ACC112 (cell line): Measurements from ENCODE around the gene TERT.

Experiments
- H2AFZ ChIP-seq: fragments of 200-600 bp; sonication (generic); one replicate; pipeline ENCODE4 v1.6.0; 2017; ENCODE audit warnings: antibody characterized with exemption, low read length; ENCODE audit not compliant: unreplicated experiment
- H3K27ac ChIP-seq: fragments of 200-600 bp; sonication (generic); 2 replicates; pipeline ENCODE4 v1.5.1; 2014; ENCODE audit warnings: low read depth, mild to moderate bottlenecking, antibody characterized with exemption, low read length, moderate library complexity
- H3K27me3 ChIP-seq: fragments of 200-600 bp; sonication (generic); 2 replicates; pipeline ENCODE4 v1.6.1; 2014; ENCODE audit warnings: mild to moderate bottlenecking, antibody characterized with exemption, low read length, moderate library complexity, mixed read lengths; ENCODE audit not compliant: insufficient read depth
- H3K36me3 ChIP-seq: fragments of 200-600 bp; sonication (generic); 2 replicates; pipeline ENCODE4 v1.6.1; 2016; ENCODE audit warnings: mild to moderate bottlenecking, antibody characterized with exemption, low read length, moderate library complexity, mixed read lengths; ENCODE audit not compliant: insufficient read depth
- H3K4me1 ChIP-seq: fragments of 200-600 bp; sonication (generic); one replicate; pipeline ENCODE4 v1.6.1; 2016; ENCODE audit warnings: low read length, mixed read lengths; ENCODE audit not compliant: insufficient read depth, unreplicated experiment, control insufficient read depth
- H3K4me3 ChIP-seq: fragments of 200-600 bp; sonication (generic); 2 replicates; pipeline ENCODE4 v1.5.1; 2014; ENCODE audit warnings: mild to moderate bottlenecking, low read depth, low read length
- H3K79me2 ChIP-seq: fragments of 200-600 bp; sonication (generic); one replicate; pipeline ENCODE4 v1.6.0; 2016; ENCODE audit warnings: low read length; ENCODE audit not compliant: control insufficient read depth, unreplicated experiment, insufficient read depth

TERT gene

GRCh38 chr5:1266791-1267190 is 28.1 kb downstream of the TERT start:
- H3K27me3 ChIP-seq = no peaks in the 10 kb centered on the region
- no peaks in the 10 kb centered on the region for H3K4me1 ChIP-seq
- no peak overlapping the region for H3K4me3 ChIP-seq
- H3K79me2 ChIP-seq = no peaks in the 10 kb centered on the region
- H3K36me3 ChIP-seq = no peaks in the 10 kb centered on the region
- no peak overlapping the region for H2AFZ ChIP-seq
- H3K27ac ChIP-seq = no peak overlapping the region

GRCh38 chr5:1265461-1266455 is 29.1 kb downstream of the TERT start:
- no peaks in the 10 kb centered on the region for H3K27me3 ChIP-seq
- H3K4me1 ChIP-seq = no peaks in the 10 kb centered on the region
- H3K36me3 ChIP-seq = no peaks in the 10 kb centered on the region
- no peak overlapping the region for H3K27ac ChIP-seq
- no peaks in the 10 kb centered on the region for H3K79me2 ChIP-seq
- no peak overlapping the region for H3K4me3 ChIP-seq
- H2AFZ ChIP-seq = no peak overlapping the region

GRCh38 chr5:1265026-1265425 is 29.8 kb downstream of the TERT start:
- no peak overlapping the region for H3K27ac ChIP-seq
- H2AFZ ChIP-seq = no peak overlapping the region
- H3K79me2 ChIP-seq = no peaks in the 10 kb centered on the region
- H3K36me3 ChIP-seq = no peaks in the 10 kb centered on the region
- H3K27me3 ChIP-seq = no peaks in the 10 kb centered on the region
- no peak overlapping the region for H3K4me3 ChIP-seq
- no peaks in the 10 kb centered on the region for H3K4me1 ChIP-seq

GRCh38 chr5:1264211-1264610 is 30.7 kb downstream of the TERT start:
- H3K27me3 ChIP-seq = no peaks in the 10 kb centered on the region
- H3K4me1 ChIP-seq = no peaks in the 10 kb centered on the region
- no peak overlapping the region for H3K27ac ChIP-seq
- no peak overlapping the region for H3K4me3 ChIP-seq
- H3K36me3 ChIP-seq = no peaks in the 10 kb centered on the region
- no peaks in the 10 kb centered on the region for H3K79me2 ChIP-seq
- H2AFZ ChIP-seq = no peak overlapping the region

GRCh38 chr5:1262381-1262780 is 32.5 kb downstream of the TERT start:
- Histone ChIP-seq H3K4me3 (no peak overlapping the region), H3K4me1 (no peaks in the 10 kb centered on the region), H3K27me3 (no peaks in the 10 kb centered on the region), H2AFZ (no peak overlapping the region), H3K79me2 (no peaks in the 10 kb centered on the region), H3K36me3 (no peaks in the 10 kb centered on the region), H3K27ac (no peak overlapping the region)

- Histone ChIP-seq H2AFZ (no peak overlapping the region), H3K79me2 (no peaks in the 10 kb centered on the region), H3K4me3 (no peak overlapping the region), H3K27ac (no peak overlapping the region), H3K36me3 (no peaks in the 10 kb centered on the region), H3K27me3 (no peaks in the 10 kb centered on the region), H3K4me1 (no peaks in the 10 kb centered on the region)
Measured at GRCh38 chr5:1261643-1262042, 33.2 kb downstream of the TERT start.

- Histone ChIP-seq H3K27me3 (peaks cover 6% of the 10 kb centered on the region; the same call in 1 of the 2 replicates), H3K79me2 (no peaks in the 10 kb centered on the region), H3K4me3 (no peak overlapping the region), H3K36me3 (no peaks in the 10 kb centered on the region), H2AFZ (no peak overlapping the region), H3K4me1 (no peaks in the 10 kb centered on the region), H3K27ac (no peak overlapping the region)
Measured at GRCh38 chr5:1259806-1260480, 34.9 kb downstream of the TERT start.

- H3K4me1 ChIP-seq = no peaks in the 10 kb centered on the region
- no peaks in the 10 kb centered on the region for H3K36me3 ChIP-seq
- H3K27me3 ChIP-seq = peaks cover 6% of the 10 kb centered on the region; the same call in 1 of the 2 replicates
- H3K79me2 ChIP-seq = no peaks in the 10 kb centered on the region
- no peak overlapping the region for H3K27ac ChIP-seq
- H3K4me3 ChIP-seq = no peak overlapping the region
- H2AFZ ChIP-seq = no peak overlapping the region
Measured at GRCh38 chr5:1257841-1258240, 37.0 kb downstream of the TERT start.

GRCh38 chr5:1257363-1257762 is 37.5 kb downstream of the TERT start:
- no peak overlapping the region for H3K27ac ChIP-seq
- no peaks in the 10 kb centered on the region for H3K36me3 ChIP-seq
- H3K4me3 ChIP-seq = no peak overlapping the region
- H3K4me1 ChIP-seq = no peaks in the 10 kb centered on the region
- H3K79me2 ChIP-seq = no peaks in the 10 kb centered on the region
- H2AFZ ChIP-seq = no peak overlapping the region
- H3K27me3 ChIP-seq = peaks cover 6% of the 10 kb centered on the region; the same call in 1 of the 2 replicates

GRCh38 chr5:1256776-1257175 is 38.1 kb downstream of the TERT start:
- Histone ChIP-seq H3K36me3 (no peaks in the 10 kb centered on the region), H3K27ac (no peak overlapping the region), H2AFZ (no peak overlapping the region), H3K4me3 (no peak overlapping the region), H3K4me1 (no peaks in the 10 kb centered on the region), H3K27me3 (peaks cover 10% of the 10 kb centered on the region; the same call in 1 of the 2 replicates), H3K79me2 (no peaks in the 10 kb centered on the region)
